HG02798 (cell line): ENCODE data around the gene FRMD5.
A peak's percentile ranks its signal among the peaks of the same experiment; 100 is the strongest.
"Not testable (repeated sequence)": the region's sequence is repeated elsewhere in the genome, so short reads cannot be mapped to it uniquely, and the experiment has no call there.

ENCODE experiments used
- ATAC-seq: cut with Tn5 transposase; IDR thresholded peaks from one replicate; pipeline ENCODE4 v1.9.1; 2021; ENCODE audit warnings: mild to moderate bottlenecking; ENCODE audit not compliant: unreplicated experiment, poor library complexity

Gene FRMD5

GRCh38 chr15:44195151-44195740, at the start of gene FRMD5:
Gene FRMD5 (minus strand): TSS chr15:44195271.
- ATAC-seq, result peak; percentile 97

- no peak for ATAC-seq
These were observed 48.8 kb upstream of the FRMD5 start for GRCh38 chr15:44243829-44244228.

GRCh38 chr15:44243141-44243540, 48.1 kb upstream of the FRMD5 start:
- ATAC-seq, result no peak

GRCh38 chr15:44231842-44232241, 36.8 kb upstream of the FRMD5 start:
- no peak for ATAC-seq

DNA sequence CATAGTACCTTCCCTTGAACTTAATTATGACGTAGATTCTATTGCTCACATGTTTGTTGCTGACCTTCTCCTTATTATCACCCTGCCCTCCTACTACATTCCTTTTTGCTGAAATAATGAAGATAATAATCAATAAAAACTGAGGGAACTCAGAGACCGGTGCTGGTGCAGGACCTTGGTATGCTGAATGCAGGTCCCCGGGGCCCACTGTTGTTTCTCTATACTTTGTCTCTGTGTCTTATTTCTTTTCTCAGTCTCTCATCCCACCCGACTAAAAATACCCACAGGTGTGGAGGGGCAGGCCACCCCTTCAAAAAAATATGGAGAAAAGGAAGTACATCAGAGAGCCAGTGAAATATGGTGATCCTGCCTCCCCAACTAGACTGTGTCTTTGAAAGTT, 34.2 kb upstream of the FRMD5 start:
- not testable (repeated sequence) for ATAC-seq

DNA sequence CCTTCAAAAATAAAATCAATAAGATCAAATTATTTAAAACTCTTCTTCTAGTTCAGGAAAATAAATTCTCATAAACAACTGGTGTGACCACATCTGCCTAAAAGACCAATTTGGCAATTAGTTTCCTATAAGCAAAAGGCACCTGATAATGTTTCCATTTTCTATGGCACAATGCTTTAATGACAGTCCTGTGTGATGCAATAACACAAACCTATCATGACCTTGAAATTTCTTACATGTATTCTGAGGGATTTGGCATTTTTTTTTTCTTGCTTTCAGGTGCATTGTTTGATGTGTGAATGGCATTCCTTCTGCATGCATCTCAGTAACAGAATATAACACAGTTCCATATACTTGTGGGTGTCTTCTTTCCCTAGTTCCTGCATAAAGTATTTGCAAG, 32.5 kb upstream of the FRMD5 start:
- ATAC-seq, result no peak

DNA sequence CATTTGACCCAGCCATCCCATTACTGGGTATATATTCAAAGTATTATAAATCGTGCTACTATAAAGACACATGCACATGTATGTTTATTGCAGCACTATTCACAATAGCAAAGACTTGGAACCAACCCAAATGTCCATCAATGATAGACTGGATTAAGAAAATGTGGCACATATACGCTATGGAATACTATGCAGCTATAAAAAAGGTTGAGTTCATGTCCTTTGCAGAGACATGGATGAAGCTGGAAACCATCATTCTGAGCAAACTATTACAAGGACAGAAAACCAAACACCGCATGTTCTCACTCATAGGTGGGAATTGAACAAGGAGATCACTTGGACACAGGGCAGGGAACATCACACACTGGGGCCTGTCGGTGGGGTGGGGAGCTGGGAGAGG, 31.9 kb upstream of the FRMD5 start:
- not testable (repeated sequence) for ATAC-seq

DNA sequence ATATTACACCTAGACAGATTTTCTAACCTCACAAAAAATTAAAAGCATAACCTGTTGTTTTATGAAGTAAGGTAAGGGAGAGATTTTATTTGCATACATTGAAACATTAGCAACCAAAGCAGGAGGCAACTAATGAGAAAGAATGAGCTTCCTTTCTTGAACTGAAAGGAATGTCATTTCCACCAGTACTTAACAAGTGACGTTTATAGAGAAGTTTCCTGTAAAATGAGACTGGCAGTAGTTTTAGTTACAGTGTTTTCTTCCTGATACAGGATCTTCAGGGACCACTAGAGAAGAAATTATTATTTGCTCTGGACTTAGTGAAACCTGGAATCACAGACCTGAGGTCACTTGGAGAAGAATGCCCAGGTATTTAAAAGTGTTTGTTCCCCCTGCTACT, 27.4 kb upstream of the FRMD5 start:
- no peak for ATAC-seq

- no peak for ATAC-seq
These were observed 24.0 kb upstream of the FRMD5 start for GRCh38 chr15:44219073-44219472.

DNA sequence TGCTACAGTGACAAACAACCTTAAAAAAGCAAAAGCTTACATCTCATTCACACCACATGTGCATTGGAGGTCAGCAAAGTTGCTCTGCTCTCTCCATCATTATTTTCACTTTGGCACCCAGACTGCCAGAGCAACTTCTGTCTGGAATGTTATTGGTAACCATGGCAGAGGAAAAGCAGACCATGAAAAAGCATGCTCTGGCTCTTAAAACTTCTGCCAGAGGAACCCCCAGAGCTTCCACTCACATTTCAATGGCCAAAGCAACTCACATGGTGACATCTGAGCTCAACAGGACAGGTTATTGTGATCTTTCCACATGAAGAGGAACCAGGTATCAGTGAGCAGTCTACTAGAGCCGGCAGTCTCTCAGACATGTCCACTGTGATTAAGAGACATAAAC, 21.9 kb upstream of the FRMD5 start:
- ATAC-seq, result no peak

DNA sequence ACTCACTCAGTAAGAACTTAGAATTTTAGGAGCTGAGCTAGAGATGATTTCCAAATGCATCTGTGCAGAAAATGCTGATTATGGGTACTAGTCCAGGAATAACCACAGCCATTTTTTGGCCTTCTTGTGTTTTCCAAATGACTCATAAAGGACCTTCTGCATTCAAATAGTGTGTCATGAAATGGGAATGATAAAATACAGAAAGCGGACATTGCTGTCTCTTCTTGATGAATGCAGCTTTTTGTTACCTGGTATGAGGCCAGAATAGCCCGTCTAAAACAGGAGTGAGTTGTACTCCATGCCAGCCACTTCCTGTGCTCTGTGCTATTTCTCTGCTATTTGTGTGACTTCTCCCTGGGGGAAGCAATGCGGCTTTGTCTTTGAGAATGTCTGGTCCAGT, 20.5 kb upstream of the FRMD5 start:
- no peak for ATAC-seq

GRCh38 chr15:44208956-44209355, 13.9 kb upstream of the FRMD5 start:
- no peak for ATAC-seq

- no peak for ATAC-seq
These were observed 12.6 kb upstream of the FRMD5 start for GRCh38 chr15:44207643-44208042.

DNA sequence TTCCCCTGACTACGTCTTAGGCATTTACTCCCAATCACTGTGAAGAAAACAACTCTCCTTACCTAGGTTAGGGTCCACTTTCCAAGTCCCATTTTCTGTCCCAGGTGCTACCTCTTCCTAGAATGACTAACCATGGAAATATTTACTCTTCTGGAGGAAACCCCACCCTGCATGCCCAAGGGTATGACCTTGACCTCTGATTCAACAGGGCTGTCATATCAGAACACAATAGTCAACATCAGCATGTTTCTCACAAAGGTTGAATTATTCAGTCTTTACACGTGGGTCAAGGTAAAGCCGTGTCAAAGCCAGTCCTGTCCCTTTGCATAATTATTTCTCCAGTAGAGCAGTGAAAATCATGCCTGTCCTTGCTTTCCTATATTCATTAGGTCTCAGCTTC, 4.3 kb upstream of the FRMD5 start:
- no peak for ATAC-seq

DNA sequence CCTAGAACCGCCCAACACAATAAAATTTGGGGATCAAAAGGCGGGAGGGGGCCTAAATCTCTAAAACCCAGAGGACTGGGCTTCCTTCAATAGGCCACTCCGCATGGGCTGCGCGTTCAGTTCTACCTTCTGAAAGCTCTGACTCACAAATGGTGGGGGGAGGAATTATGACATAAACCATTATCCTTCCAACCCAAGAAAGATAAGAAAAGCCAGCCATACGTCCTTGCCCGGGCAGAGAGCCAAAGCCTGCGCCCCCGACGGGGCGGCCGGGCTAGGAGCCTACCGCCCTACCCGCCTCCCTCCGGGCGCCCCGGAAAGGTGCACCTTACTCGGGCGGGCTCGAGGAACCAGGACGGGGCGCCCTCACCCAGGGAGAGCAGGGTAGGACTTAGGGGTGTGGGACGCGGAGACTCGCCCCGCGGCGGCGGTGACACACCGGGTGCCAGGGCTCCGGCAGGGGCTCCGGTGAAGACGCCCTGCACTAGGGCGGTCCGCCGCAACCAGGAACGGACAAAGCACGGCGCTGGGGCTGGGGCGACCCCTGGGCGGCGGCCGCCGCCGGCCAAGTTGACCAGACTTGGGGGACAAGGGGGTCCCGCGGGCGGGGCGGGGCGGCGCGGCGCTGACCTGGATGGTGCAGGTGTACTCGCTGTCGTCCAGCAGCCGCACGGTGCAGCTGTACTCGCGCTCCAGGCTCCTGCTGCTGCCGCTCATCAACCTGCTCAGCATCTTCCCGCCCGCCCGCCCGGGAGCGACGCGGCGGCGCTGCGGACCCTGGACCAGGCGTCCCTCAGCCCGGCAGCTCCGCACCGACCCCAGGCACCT, 534 bp downstream of the FRMD5 start:
- peak; percentile 11 for ATAC-seq

DNA sequence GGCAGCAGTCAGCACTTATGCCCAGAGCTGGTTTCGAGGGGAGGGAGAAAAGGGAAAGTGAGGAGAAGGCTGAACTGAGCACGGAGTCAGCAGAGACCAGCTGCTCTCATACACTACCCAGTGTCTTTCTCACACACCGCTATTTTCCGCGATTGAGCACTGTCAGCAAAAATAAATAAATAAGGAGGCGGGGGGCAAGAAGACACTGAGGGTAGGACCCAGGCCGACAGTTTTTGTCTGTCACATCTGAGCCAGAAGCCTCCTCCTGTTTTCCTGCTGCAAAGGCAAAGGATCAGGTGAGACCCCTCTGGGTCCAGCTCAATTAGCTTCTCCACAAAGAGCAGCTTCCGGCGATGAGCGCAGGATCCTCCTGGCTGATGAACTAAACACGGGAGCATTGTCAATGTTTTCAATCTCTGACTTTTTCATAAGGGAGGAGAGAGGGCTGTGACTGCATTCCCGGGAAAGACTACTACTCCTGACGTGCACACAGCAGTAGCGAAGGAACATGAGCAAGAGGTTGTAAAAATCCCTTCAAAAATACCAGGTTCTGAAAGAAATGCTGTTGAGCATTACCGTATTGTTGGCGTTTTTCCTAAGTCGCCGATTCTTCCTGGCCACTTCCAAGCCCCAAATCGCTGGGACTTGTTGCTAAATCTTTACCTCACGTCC, 1.3 kb downstream of the FRMD5 start:
- no peak for ATAC-seq

GRCh38 chr15:44188795-44189194, 6.3 kb downstream of the FRMD5 start:
- ATAC-seq, result no peak

DNA sequence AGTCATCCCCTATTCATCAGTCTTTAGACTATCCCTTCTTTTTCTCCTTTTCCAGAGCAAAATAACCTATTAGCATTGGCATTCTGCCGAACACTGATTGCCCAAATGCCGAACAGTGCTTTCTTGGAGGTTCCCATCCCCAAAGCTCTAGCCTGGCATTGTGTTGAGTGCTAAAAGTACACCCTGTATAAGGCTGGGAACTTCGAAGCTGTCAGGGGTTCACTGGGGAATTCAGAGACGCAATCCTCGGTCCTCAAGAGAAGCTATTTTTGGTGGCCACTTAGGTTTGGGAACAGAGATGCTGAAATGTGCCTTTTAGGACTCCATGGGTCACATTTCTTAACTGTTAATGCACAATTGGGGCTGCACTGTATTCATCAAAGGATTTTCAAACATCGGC, 8.4 kb downstream of the FRMD5 start:
- ATAC-seq, result no peak

GRCh38 chr15:44183363-44183762, 11.7 kb downstream of the FRMD5 start:
- ATAC-seq, result no peak

- ATAC-seq, result no peak
These were observed 13.7 kb downstream of the FRMD5 start for GRCh38 chr15:44181410-44181809.

- ATAC-seq, result no peak
These were observed 17.9 kb downstream of the FRMD5 start for GRCh38 chr15:44177139-44177538.
